Panc1 (cell line): Measurements from ENCODE around the gene TMEM187. TPM values are rescaled to one million over a fixed set of nuclear protein-coding genes. Genes with fewer than 3 reads are reported as not detected.

ENCODE experiments used
- ATAC-seq: fragments of 200-7000 bp; cut with Tn5 transposase; 2 replicates; pipeline ENCODE4 v1.9.1; 2020; ENCODE audit warnings: mild to moderate bottlenecking, moderate library complexity
- BruUV-seq: library from RNA; stranded (reverse); fragments of 400-500 nt; replicated peaks from 2 replicates; lab custom pipeline; 2021; lab: Mats Ljungman, UMichigan
- CTCF ChIA-PET: fragments of 300-600 bp; sonication (Branson Sonifier 250); formaldehyde crosslinking; loops from one replicate; lab custom pipeline; 2022; ENCODE audit warnings: antibody characterized with exemption; lab: Charles Lee
- POLR2A ChIA-PET: fragments of 300-600 bp; sonication (Branson Sonifier 250); formaldehyde crosslinking; loops from one replicate; lab custom pipeline; 2022; ENCODE audit warnings: antibody characterized with exemption; lab: Charles Lee
- DNase-seq: peaks from one replicate; pipeline ENCODE4 v3.0.0-alpha.2; 2010; ENCODE audit warnings: low read depth, low spot score
- H3K27ac ChIP-seq: 2 replicates; pipeline ENCODE4 v1.5.1; 2011; ENCODE audit warnings: mild to moderate bottlenecking, low read length, inconsistent platforms
- H3K27me3 ChIP-seq: fragments of 200-500 bp; sonication (Bioruptor generic); 2 replicates; pipeline ENCODE4 v1.6.0; 2014; ENCODE audit warnings: low read length, inconsistent platforms; ENCODE audit not compliant: control insufficient read depth, insufficient read depth
- H3K36me3 ChIP-seq: fragments of 200-500 bp; sonication (Bioruptor generic); 2 replicates; pipeline ENCODE4 v1.5.1; 2014; ENCODE audit warnings: inconsistent platforms, mild to moderate bottlenecking, low read length, moderate library complexity; ENCODE audit not compliant: control insufficient read depth, insufficient read depth
- H3K4me1 ChIP-seq: 2 replicates; pipeline ENCODE4 v1.5.1; 2011; ENCODE audit warnings: inconsistent platforms, mild to moderate bottlenecking, low read length, moderate library complexity; ENCODE audit not compliant: control insufficient read depth, insufficient read depth
- H3K4me3 ChIP-seq, 2 experiments: 2 replicates each; pipeline ENCODE4 v1.5.1; 2011 to 2012; ENCODE audit warnings: low read depth in 2 of 2, low read length in 2 of 2, mild to moderate bottlenecking in 2 of 2, inconsistent platforms in 1 of 2, moderate library complexity in 1 of 2
- H3K9me3 ChIP-seq: fragments of 200-500 bp; sonication (Bioruptor generic); 2 replicates; pipeline ENCODE4 v1.5.1; 2014; ENCODE audit warnings: low read depth, mild to moderate bottlenecking, inconsistent platforms, low read length, moderate library complexity; ENCODE audit not compliant: control insufficient read depth, insufficient read depth
- POLR2AphosphoS5 ChIP-seq: IDR thresholded peaks from 2 replicates; pipeline ENCODE4 v1.6.1; 2012; ENCODE audit warnings: mild to moderate bottlenecking, low read depth, low read length, moderate library complexity
- SIN3A ChIP-seq: IDR thresholded peaks from 2 replicates; pipeline ENCODE4 v1.6.1; 2012; ENCODE audit warnings: low read depth, mild to moderate bottlenecking, low read length, moderate library complexity, borderline replicate concordance; ENCODE audit not compliant: insufficient read depth
- TCF7L2 ChIP-seq: IDR thresholded peaks from 2 replicates; pipeline ENCODE4 v1.6.1; 2011; ENCODE audit warnings: mild to moderate bottlenecking, low read depth, low read length, inconsistent platforms
- in situ Hi-C: cut with HindIII; loops from 2 replicates; pipeline ENCODE4 v1.10.0; 2016; ENCODE audit warnings: low sequenced_read_pairs, low pct_unique_long_range_greater_than_20kb
- intact Hi-C: fragments of 100-400 bp; cut with micrococcal nuclease; formaldehyde crosslinking; loops from one replicate; pipeline ENCODE4 v1.10.0; 2022; ENCODE audit not compliant: unreplicated experiment
- total RNA-seq: library from RNA; stranded (reverse); gene quantifications from one replicate; pipeline ENCODE4 v1.2.1, GENCODE V29; 2021; ENCODE audit not compliant: unreplicated experiment
- TF ChIP-seq, protein P1 (sequence below): fragments of 450-650 bp; IDR thresholded peaks from 2 replicates; pipeline ENCODE4 v1.5.1; 2017; ENCODE audit warnings: mild to moderate bottlenecking
- TF ChIP-seq, protein P2 (sequence below), 2 experiments: IDR thresholded peaks; 2 replicates each; pipeline ENCODE4 v1.6.1; 2011 to 2012; ENCODE audit warnings: low read depth in 2 of 2, control low read depth in 1 of 2, low read length in 1 of 2, mild to moderate bottlenecking in 1 of 2, moderate library complexity in 1 of 2; ENCODE audit not compliant: insufficient read depth in 1 of 2

The TMEM187 gene
- total RNA-seq, 1 experiment from 2014 or later = 15.7 TPM

DNA sequence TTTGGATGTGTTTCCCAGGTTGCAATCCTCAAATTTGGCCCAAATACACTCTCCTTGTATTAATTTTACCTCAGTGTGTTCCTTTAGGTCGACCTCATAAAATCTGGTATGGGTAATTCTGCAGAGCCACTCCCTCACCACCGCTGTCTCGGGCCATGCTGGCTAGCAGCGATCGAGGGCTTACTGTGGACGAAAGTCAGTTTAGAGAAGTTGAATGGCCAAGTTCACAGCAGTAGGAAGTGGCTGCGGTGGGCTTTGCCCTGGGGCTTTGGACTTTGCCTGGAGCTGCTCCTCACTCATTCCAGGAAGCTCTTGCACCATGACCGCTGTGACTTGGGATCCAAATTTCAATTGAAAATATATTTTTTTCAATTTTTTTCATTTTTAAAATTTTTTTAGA lies 19.6 kb downstream of the TMEM187 start:
- H3K9me3 ChIP-seq = no peaks in the 10 kb centered on the region
- no peaks in the 10 kb centered on the region for H3K27me3 ChIP-seq
- in situ Hi-C loops = no loop called here
- ChIA-PET POLR2A (no interaction called here), CTCF (no interaction called here)
- intact Hi-C loops = no loop called here
- TF ChIP-seq SIN3A (no peak), POLR2AphosphoS5 (no peak), TCF7L2 (no peak)
- TF ChIP-seq, protein P1, sequence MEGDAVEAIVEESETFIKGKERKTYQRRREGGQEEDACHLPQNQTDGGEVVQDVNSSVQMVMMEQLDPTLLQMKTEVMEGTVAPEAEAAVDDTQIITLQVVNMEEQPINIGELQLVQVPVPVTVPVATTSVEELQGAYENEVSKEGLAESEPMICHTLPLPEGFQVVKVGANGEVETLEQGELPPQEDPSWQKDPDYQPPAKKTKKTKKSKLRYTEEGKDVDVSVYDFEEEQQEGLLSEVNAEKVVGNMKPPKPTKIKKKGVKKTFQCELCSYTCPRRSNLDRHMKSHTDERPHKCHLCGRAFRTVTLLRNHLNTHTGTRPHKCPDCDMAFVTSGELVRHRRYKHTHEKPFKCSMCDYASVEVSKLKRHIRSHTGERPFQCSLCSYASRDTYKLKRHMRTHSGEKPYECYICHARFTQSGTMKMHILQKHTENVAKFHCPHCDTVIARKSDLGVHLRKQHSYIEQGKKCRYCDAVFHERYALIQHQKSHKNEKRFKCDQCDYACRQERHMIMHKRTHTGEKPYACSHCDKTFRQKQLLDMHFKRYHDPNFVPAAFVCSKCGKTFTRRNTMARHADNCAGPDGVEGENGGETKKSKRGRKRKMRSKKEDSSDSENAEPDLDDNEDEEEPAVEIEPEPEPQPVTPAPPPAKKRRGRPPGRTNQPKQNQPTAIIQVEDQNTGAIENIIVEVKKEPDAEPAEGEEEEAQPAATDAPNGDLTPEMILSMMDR = no peak
- TF ChIP-seq, protein P2, sequence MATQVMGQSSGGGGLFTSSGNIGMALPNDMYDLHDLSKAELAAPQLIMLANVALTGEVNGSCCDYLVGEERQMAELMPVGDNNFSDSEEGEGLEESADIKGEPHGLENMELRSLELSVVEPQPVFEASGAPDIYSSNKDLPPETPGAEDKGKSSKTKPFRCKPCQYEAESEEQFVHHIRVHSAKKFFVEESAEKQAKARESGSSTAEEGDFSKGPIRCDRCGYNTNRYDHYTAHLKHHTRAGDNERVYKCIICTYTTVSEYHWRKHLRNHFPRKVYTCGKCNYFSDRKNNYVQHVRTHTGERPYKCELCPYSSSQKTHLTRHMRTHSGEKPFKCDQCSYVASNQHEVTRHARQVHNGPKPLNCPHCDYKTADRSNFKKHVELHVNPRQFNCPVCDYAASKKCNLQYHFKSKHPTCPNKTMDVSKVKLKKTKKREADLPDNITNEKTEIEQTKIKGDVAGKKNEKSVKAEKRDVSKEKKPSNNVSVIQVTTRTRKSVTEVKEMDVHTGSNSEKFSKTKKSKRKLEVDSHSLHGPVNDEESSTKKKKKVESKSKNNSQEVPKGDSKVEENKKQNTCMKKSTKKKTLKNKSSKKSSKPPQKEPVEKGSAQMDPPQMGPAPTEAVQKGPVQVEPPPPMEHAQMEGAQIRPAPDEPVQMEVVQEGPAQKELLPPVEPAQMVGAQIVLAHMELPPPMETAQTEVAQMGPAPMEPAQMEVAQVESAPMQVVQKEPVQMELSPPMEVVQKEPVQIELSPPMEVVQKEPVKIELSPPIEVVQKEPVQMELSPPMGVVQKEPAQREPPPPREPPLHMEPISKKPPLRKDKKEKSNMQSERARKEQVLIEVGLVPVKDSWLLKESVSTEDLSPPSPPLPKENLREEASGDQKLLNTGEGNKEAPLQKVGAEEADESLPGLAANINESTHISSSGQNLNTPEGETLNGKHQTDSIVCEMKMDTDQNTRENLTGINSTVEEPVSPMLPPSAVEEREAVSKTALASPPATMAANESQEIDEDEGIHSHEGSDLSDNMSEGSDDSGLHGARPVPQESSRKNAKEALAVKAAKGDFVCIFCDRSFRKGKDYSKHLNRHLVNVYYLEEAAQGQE (IDR thresholded peaks at IDR 0.05; ENCODE audit: insufficient read depth in 1 of 2, low read depth in 2 of 2, low read length in 1 of 2) = no peak
- no TSS peak for BruUV-seq
- no peak overlapping the region for H3K4me3 ChIP-seq
- H3K27ac ChIP-seq = no peak overlapping the region
- H3K4me1 ChIP-seq = no peaks in the 10 kb centered on the region
- no peaks in the 10 kb centered on the region for H3K36me3 ChIP-seq
- ATAC-seq (no peak), DNase-seq (no peak)

DNA sequence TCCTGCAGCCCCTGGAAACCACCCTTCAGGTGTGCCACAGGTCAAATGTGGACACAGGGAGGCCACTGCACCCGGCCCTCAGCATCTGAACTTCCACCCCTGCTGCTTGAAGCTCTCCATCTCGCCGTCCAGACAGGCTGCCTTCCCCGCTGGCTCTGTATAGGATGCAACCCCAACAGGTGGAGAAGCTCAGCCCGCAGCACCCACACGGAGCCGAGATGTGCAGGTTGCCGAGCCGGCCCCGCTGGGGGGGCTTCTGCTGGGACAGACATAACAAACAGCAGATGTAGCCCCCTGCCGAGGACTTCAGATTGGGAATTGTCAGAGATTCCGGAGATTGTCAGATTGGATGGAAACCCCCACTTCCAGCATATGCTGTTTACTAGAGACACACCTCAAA lies 20.5 kb downstream of the TMEM187 start:
- ATAC-seq (no peak), DNase-seq (no peak)
- BruUV-seq = no TSS peak
- intact Hi-C loops = no loop called here
- in situ Hi-C loops = no loop called here
- H3K4me1 ChIP-seq = no peaks in the 10 kb centered on the region
- no peaks in the 10 kb centered on the region for H3K36me3 ChIP-seq
- H3K27ac ChIP-seq = no peak overlapping the region
- no peak overlapping the region for H3K4me3 ChIP-seq
- ChIA-PET CTCF (no interaction called here), POLR2A (no interaction called here)
- H3K27me3 ChIP-seq = no peaks in the 10 kb centered on the region
- no peaks in the 10 kb centered on the region for H3K9me3 ChIP-seq
- TF ChIP-seq, protein P1 = no peak
- TF ChIP-seq POLR2AphosphoS5 (no peak), SIN3A (no peak), TCF7L2 (no peak)
- TF ChIP-seq, protein P2 (IDR thresholded peaks at IDR 0.05; ENCODE audit: insufficient read depth in 1 of 2, low read depth in 2 of 2, low read length in 1 of 2) = no peak
